Measurements from ENCODE around the gene GPR61.

Gene GPR61

DNA sequence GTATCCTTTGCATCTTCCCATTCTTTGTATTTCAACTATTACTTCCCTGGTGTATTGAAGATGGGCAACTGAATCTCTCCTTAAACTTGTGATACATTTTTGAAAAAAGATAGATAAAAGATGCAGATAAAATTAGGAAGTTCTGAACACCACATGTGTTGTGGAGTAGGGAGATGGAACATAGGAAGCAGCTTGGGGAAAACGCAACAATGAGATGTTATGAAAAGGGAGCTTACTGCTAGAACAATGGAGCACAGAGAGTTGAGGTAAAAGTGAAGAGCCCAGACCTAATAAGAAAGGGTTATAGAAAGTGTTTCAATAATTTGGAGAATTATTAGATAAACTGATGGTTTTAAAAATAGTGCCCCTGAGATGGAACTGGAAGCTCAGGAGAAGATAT, 29.7 kb downstream of the GPR61 start:
- DNase-seq (ENCODE audit: low spot score) = no peak

DNA sequence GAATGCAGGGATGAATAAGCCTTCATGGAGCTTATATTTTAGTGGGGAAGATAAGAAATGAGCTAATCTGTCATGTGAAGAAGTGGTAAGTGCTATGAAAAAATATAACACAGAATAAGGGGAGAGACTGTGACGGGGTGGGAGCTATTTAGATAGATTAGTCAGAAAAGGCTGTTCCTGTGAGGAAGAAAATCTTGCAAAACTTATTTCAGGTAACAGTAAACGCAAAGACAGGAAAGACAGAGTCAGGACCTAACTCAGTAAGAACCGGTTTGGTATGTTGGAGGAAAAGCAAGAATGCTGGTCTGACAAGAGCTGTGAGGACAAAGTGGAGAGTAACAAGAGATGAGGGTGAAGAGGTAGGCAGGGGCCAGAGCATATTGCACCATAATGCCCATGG, 30.7 kb downstream of the GPR61 start:
- DNase-seq (ENCODE audit: low spot score) = no peak

DNA sequence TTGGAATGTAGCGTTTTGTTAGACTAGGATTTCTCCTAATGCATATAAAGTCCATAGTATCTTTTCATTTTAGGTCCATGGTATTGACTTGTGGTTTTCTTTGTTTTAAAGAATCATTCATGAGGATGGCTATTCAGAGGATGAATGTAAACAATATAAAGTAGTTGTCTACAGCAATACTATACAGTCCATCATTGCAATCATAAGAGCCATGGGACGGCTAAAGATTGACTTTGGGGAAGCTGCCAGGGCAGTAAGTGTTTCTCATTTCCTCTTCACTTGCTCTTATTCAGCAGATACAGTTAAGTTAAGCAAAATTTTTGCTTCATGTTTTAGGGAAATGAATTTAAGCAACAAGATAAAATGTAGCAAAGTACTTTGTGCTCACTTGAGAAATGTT, 34.1 kb downstream of the GPR61 start:
- no peak for DNase-seq (ENCODE audit: low spot score)

DNA sequence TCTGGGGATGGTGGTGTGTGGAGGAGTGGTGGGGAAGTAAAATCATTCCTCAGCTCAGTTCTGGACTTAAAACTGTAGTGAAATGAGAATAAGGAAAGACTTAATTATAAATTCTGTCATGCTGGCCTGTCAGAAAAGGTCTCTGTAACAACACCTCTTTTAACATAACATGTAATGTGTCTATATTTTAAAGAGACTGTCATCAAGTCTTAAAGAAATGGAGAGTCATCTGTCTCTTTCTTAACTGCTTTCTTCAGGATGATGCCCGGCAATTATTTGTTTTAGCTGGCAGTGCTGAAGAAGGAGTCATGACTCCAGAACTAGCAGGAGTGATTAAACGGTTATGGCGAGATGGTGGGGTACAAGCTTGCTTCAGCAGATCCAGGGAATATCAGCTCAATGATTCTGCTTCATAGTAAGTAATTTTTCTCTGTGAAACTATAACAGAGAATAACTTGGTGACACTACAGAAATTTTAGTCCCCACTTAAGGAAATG, 39.3 kb downstream of the GPR61 start:
- peak; percentile 11 for DNase-seq (ENCODE audit: low spot score)

DNA sequence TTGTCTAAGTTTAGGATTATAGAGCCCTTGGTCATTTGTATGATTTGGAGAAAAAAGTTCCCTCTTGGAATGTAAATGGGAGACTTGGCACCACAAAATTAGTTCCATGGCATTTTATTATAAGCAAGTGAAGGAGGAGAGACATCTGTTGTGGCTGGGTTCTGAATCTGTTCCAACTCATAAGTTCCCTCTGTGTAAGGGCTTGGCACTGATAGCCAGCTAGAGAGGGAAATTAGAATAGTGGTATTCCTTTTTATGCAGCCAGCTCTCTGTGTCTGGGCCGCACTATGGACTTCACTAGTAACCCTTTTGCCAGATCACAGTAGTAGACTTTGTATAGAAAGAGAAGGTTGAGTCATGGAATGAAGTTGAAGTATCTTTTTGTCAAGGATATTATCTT, 39.8 kb downstream of the GPR61 start:
- DNase-seq (ENCODE audit: low spot score) = no peak

DNA sequence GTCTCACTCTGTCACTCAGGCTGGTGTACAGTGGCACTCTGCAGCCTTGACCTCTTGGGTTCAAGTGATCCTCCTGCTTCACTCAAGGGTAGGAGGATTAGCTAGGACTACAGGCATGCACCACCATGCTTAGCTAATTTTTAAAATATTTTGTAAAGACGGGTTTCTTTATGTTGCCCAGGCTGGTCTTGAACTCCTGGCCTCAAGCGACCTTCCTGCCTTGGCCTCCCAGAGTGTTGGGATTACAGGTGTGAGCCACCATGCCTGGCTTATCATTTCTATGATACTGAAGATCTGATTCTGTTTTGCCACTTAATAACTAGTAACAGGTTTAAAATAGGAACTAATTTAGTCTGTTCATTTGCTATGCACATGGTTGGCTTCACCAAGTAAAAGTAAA, 42.3 kb downstream of the GPR61 start:
- DNase-seq (ENCODE audit: low spot score) = no peak

DNA sequence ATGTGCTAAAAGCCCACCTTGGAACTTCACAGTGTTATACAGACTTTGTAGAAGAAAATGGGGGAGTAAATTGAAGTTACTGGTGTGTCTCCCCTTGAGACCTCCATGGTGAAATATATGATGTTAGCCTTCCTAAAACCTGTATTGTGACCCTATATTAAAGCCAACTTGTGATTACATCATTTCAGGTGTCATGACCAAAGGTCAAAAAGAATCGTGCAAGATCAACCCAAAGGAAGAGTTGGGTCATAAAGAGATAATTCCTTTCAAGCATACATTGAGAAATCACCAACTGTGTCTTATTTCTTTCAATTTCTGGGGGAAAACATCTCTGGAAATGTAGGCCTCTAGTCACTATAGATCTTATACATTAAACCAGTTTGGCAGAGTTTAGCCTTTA, 45.1 kb downstream of the GPR61 start:
- DNase-seq (ENCODE audit: low spot score) = no peak

DNA sequence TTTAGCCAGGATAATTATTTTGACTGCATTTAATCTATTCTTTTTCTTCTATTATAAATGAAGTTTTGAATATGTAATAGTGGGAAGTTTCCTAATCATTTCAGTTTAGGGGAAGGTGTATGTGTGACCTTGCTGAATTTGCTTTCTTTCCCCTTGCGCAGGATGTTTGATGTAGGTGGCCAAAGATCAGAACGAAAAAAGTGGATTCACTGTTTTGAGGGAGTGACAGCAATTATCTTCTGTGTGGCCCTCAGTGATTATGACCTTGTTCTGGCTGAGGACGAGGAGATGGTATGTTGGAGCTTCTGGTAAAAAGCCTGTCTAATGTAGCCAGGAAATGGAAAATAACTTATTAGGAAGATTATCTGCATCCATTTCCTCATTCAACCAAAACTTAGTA, 46.4 kb downstream of the GPR61 start:
- DNase-seq (ENCODE audit: low spot score) = no peak

DNA sequence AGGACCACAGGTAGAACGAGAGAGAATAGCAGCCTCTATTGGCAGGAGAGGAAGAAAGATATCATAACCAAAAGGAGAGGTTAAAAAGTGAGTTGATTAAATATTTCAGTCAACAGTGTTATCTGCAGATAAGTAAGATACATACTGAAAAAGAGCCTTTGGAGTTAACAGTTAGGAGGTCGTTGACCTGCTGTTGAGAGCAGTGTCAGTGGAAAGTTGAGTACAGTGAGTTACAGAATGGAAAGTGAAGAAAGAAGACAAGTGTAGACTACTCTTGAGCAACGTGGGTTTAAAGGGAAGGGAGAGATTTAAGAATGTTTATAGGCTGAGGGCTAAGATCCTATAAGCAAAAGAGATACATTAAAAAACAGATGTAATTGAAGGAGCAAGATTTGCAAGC, 49.5 kb downstream of the GPR61 start:
- DNase-seq (ENCODE audit: low spot score) = no peak

DNA sequence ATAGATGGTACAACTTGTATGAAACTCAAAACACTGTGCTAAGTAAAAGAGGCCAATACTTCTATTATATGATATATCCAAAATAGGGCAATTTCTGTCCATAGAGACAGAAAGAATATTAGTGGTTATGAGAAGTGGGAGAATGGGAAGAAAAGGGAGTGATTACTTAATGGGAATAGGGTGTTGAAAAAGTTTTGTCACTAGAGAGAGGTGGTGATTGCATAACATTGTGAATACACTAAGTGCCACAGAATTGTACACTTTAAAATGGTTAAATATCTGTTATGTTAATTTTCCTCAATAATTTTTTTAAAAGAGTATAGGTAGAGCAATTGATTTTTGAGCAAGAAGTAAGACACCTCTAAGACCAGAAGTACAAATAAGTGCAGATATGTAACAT, 50.0 kb downstream of the GPR61 start:
- DNase-seq (ENCODE audit: low spot score) = no peak

DNA sequence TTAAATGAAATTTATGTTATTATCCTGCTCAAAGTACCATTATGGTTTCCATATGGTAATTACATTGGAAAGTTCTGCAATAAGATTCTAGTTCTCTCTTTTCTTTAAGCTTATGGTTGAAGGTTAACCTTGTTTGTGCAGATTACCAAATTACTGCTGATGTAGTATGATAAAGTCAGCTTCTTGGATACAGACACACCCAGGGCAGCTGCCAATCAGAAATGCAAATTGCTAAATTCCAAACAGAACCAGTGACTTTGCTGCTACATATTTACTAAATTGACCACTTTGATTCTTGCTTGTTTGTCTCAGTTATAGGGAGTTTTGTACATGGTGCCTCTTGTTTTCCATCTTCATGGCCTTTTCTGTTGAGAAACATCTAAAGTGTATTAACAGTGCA, 53.2 kb downstream of the GPR61 start:
- DNase-seq (ENCODE audit: low spot score) = no peak

DNA sequence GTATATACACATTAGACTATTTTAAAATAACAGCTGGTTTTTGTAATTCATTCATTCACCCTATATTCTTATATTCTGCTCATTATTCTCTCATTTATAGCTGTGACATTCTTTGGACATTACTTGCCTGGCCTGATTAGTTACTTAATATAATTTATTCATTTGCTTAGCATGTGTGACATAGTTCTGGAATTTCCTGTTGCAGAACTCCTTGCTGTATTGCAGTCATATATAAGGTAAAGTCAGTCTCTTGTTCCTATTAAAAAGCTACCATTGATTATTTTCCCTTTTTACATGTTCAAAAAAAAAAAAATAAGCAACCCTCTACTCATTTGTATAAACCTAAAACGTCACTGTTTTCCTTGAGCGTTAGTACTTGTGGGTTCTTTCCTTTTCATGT, 55.9 kb downstream of the GPR61 start:
- DNase-seq (ENCODE audit: low spot score) = no peak
